Activated CD8-positive, alpha-beta T cell treated with anti-CD3 and anti-CD28 coated beads for 36 hours (primary cell): ENCODE results near the gene SHISA2. TPM values are rescaled to one million over a fixed set of nuclear protein-coding genes. Genes with fewer than 3 reads are reported as not detected.

ENCODE experiments used
- ATAC-seq: fragments of 200-7000 bp; cut with Tn5 transposase; one replicate; pipeline ENCODE4 v1.10.0; 2021; ENCODE audit warnings: mild to moderate bottlenecking, moderate library complexity
- CTCF ChIA-PET: fragments of 350-600 bp; sonication (Branson Sonifier 250); formaldehyde crosslinking; loops from one replicate; lab custom pipeline; 2021; ENCODE audit warnings: antibody characterized with exemption; lab: Charles Lee
- POLR2A ChIA-PET: fragments of 350-600 bp; sonication (Branson Sonifier 250); formaldehyde crosslinking; loops from one replicate; lab custom pipeline; 2021; ENCODE audit warnings: antibody characterized with exemption; lab: Charles Lee
- DNase-seq: peaks from one replicate; pipeline ENCODE4 v3.0.0-alpha.2; 2020
- H3K27ac Mint-ChIP-seq: one replicate; pipeline ENCODE4 v1.8.0; 2021; ENCODE audit warnings: mild to moderate bottlenecking, mixed read lengths
- H3K27me3 Mint-ChIP-seq: one replicate; pipeline ENCODE4 v1.8.0; 2021; ENCODE audit warnings: mixed read lengths
- H3K36me3 Mint-ChIP-seq: one replicate; pipeline ENCODE4 v1.8.0; 2021; ENCODE audit warnings: low read depth, mixed read lengths
- H3K4me1 Mint-ChIP-seq: one replicate; pipeline ENCODE4 v1.8.0; 2021; ENCODE audit warnings: low read depth, mixed read lengths
- H3K4me3 Mint-ChIP-seq: one replicate; pipeline ENCODE4 v1.8.0; 2021; ENCODE audit warnings: mild to moderate bottlenecking, moderate library complexity, mixed read lengths
- H3K9me3 Mint-ChIP-seq: one replicate; pipeline ENCODE4 v1.8.0; 2021; ENCODE audit warnings: mixed read lengths
- CTCF ChIP-seq: fragments of 200-600 bp; IDR thresholded peaks from one replicate; pipeline ENCODE4 v1.8.0; 2022; ENCODE audit warnings: antibody characterized with exemption, mild to moderate bottlenecking
- intact Hi-C: fragments of 100-400 bp; cut with micrococcal nuclease; formaldehyde crosslinking; loops from one replicate; pipeline ENCODE4 v1.10.0; 2022
- total RNA-seq, 2 experiments: library from RNA; stranded (reverse); gene quantifications; one replicate each; pipeline ENCODE4 v1.2.3, GENCODE V29; 2021

Gene SHISA2
- total RNA-seq, 2 experiments from 2014 or later = 0.13 TPM; not detected in 1

GRCh38 chr13:26062853-26063444 is 11.1 kb upstream of the SHISA2 start:
- Mint-ChIP-seq H3K4me1 (no peaks in the 10 kb centered on the region), H3K4me3 (no peak overlapping the region), H3K9me3 (no peaks in the 10 kb centered on the region), H3K27me3 (no peaks in the 10 kb centered on the region), H3K27ac (no peak overlapping the region), H3K36me3 (no peaks in the 10 kb centered on the region)
- TF ChIP-seq CTCF = peak; percentile 67
- intact Hi-C loops = loop anchor here (5.0 kb wide), 2 partner anchors 236 to 491 kb away; no protein-coding TSS in a partner anchor
- ChIA-PET POLR2A (no interaction called here), CTCF (interaction anchor here (0.6 to 1.7 kb wide), 5 partner anchors 36 to 488 kb away, joined by 3 to 5 read pairs (median 4); no protein-coding TSS in a partner anchor)
- ATAC-seq (peak; percentile 42), DNase-seq (peak; percentile 58)

GRCh38 chr13:26061947-26062346 is 10.1 kb upstream of the SHISA2 start:
- ATAC-seq (no peak), DNase-seq (no peak)
- no peak for TF ChIP-seq CTCF
- POLR2A ChIA-PET = no interaction called here
- no peaks in the 10 kb centered on the region for H3K27me3 Mint-ChIP-seq
- no peaks in the 10 kb centered on the region for H3K4me1 Mint-ChIP-seq
- no peaks in the 10 kb centered on the region for H3K36me3 Mint-ChIP-seq
- no peak overlapping the region for H3K27ac Mint-ChIP-seq
- H3K9me3 Mint-ChIP-seq = no peaks in the 10 kb centered on the region
- CTCF ChIA-PET = interaction anchor here (0.8 to 1.7 kb wide), 5 partner anchors 25 to 487 kb away, joined by 3 to 5 read pairs (median 4); no protein-coding TSS in a partner anchor
- intact Hi-C loops = loop anchor here (5.0 kb wide), 2 partner anchors 235 to 490 kb away; no protein-coding TSS in a partner anchor
- no peak overlapping the region for H3K4me3 Mint-ChIP-seq

- no peak overlapping the region for H3K4me3 Mint-ChIP-seq
- intact Hi-C loops = loop anchor here (5.0 kb wide), 2 partner anchors 234 to 489 kb away; no protein-coding TSS in a partner anchor
- no peaks in the 10 kb centered on the region for H3K36me3 Mint-ChIP-seq
- no peak overlapping the region for H3K27ac Mint-ChIP-seq
- POLR2A ChIA-PET = no interaction called here
- DNase-seq = no peak
- no peaks in the 10 kb centered on the region for H3K4me1 Mint-ChIP-seq
- no peak for TF ChIP-seq CTCF
- no peaks in the 10 kb centered on the region for H3K9me3 Mint-ChIP-seq
- CTCF ChIA-PET = interaction anchor here (1.2 kb wide), 1 partner anchor 231 kb away, joined by 3 read pairs; no protein-coding TSS in a partner anchor
- H3K27me3 Mint-ChIP-seq = no peaks in the 10 kb centered on the region
- no peak for ATAC-seq
Measured at GRCh38 chr13:26061256-26061655, 9.4 kb upstream of the SHISA2 start.

- DNase-seq (no peak), ATAC-seq (no peak)
- Mint-ChIP-seq H3K9me3 (no peaks in the 10 kb centered on the region), H3K36me3 (no peaks in the 10 kb centered on the region), H3K4me1 (no peaks in the 10 kb centered on the region), H3K27me3 (no peaks in the 10 kb centered on the region), H3K4me3 (no peak overlapping the region), H3K27ac (no peak overlapping the region)
- intact Hi-C loops = loop anchor here (5.0 kb wide), 2 partner anchors 233 to 488 kb away; no protein-coding TSS in a partner anchor
- CTCF ChIA-PET = interaction anchor here (1.2 kb wide), 1 partner anchor 231 kb away, joined by 3 read pairs; no protein-coding TSS in a partner anchor
- POLR2A ChIA-PET = no interaction called here
- no peak for TF ChIP-seq CTCF
Measured at GRCh38 chr13:26060357-26060756, 8.5 kb upstream of the SHISA2 start.

- H3K4me1 Mint-ChIP-seq = peaks cover 2% of the 10 kb centered on the region
- ChIA-PET CTCF (interaction anchor here (1.0 to 1.3 kb wide), 3 partner anchors 16 to 229 kb away, joined by 3 to 5 read pairs (median 3); no protein-coding TSS in a partner anchor), POLR2A (no interaction called here)
- H3K36me3 Mint-ChIP-seq = no peaks in the 10 kb centered on the region
- no peaks in the 10 kb centered on the region for H3K9me3 Mint-ChIP-seq
- no peak overlapping the region for H3K27ac Mint-ChIP-seq
- no peak for ATAC-seq
- intact Hi-C loops = no loop called here
- DNase-seq = no peak
- no peak overlapping the region for H3K4me3 Mint-ChIP-seq
- no peak for TF ChIP-seq CTCF
- no peaks in the 10 kb centered on the region for H3K27me3 Mint-ChIP-seq
Measured at GRCh38 chr13:26058704-26059103, 6.9 kb upstream of the SHISA2 start.
